H1 (cell line): ENCODE measurements around the gene STK33. TPM values are rescaled to one million over a fixed set of nuclear protein-coding genes. Genes with fewer than 3 reads are reported as not detected.

Source experiments
- HDAC6 ChIP-seq: IDR thresholded peaks from one replicate; pipeline ENCODE4 v1.7.1; 2012; ENCODE audit warnings: low read depth, mild to moderate bottlenecking, inconsistent platforms, low read length, moderate library complexity
- RNF2 ChIP-seq: fragments of 200-900, 300-1000 bp; sonication (generic); IDR thresholded peaks from 2 replicates; pipeline ENCODE4 v1.7.1; 2016; ENCODE audit warnings: borderline replicate concordance, low read depth, mild to moderate bottlenecking, antibody characterized with exemption, low read length; ENCODE audit not compliant: poor library complexity, severe bottlenecking; ENCODE audit errors: missing control alignments
- RXRA ChIP-seq: IDR thresholded peaks from 2 replicates; pipeline ENCODE4 v1.6.1; 2011; ENCODE audit warnings: low read depth, mild to moderate bottlenecking, low read length, moderate library complexity; ENCODE audit not compliant: insufficient read depth
- SP2 ChIP-seq: IDR thresholded peaks from 2 replicates; pipeline ENCODE4 v1.6.1; 2012; ENCODE audit warnings: mild to moderate bottlenecking, low read length, inconsistent platforms
- TEAD4 ChIP-seq: IDR thresholded peaks from 2 replicates; pipeline ENCODE4 v1.6.1; 2012; ENCODE audit warnings: low read depth, low read length, inconsistent platforms, mixed read lengths
- polyA plus RNA-seq, 7 experiments: library from polyadenylated mRNA; depleted of rRNA in 3 of 7; stranded (reverse) in 5 of 7; unstranded in 2 of 7; fragments of >200 nt in 5 of 7; fragments of 200-250 nt in 2 of 7; gene quantifications; 1 replicate in 5 of 7; 2 replicates in 1 of 7; 4 replicates in 1 of 7; pipeline versions ENCODE4 v1.2.1 to v1.2.3, GENCODE V29; 2011 to 2013; ENCODE audit warnings: missing spikeins in 2 of 7, mixed read lengths in 2 of 7
- total RNA-seq: library from RNA; stranded (reverse); fragmentation: NEBNext Ultra II Directional; extraction: Animal tissue kit (Norgen Biotek cat#: 25700); gene quantifications from 2 replicates; pipeline ENCODE4 v1.2.1, GENCODE V29; 2021
- TF ChIP-seq, protein P1 (sequence below): IDR thresholded peaks from 2 replicates; pipeline ENCODE4 v1.6.1; 2012; ENCODE audit warnings: low read length, inconsistent platforms
- TF ChIP-seq, protein P2 (sequence below): IDR thresholded peaks from 2 replicates; pipeline ENCODE4 v1.6.1; 2012; ENCODE audit warnings: inconsistent platforms

The STK33 gene
- total and polyA plus RNA-seq, 2 of the 8 experiments (the other 6 are each of a cell fraction or from before 2014, with no cell fraction given), result 8.8 to 25.1 TPM

DNA sequence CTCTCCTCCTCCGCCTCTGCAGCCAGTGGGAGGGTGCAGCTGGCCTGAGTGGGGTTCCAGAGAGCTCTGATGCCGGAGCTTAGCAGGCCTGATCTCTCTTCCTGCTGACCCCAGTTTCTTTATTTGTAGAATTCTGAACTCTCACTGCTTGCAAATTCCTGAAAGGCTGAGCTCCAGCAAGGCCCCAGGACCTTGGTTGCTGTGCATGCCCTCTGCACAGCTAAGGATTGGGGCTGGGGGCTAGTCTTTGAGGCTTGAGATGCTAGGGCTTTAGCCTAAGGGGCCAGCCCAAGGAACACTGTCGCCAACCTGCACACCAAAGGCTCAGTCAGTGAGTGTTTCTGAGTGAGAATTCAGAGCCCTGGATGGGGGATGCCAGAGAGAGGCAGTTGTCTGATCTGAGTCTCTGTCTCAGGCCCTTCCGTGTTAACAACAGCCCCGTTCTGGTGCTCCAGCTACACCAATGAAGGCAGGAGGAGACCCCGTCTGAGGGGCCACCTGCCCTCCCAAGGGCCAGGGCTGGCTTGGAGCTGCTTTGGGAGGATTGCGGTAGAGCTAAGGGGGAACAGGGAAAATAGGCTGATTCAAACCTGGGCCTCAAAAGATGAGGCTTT lies 224.3 kb downstream of the STK33 start (continued):
- no peak for TF ChIP-seq RXRA
- no peak for TF ChIP-seq TEAD4
- TF ChIP-seq, protein P1, sequence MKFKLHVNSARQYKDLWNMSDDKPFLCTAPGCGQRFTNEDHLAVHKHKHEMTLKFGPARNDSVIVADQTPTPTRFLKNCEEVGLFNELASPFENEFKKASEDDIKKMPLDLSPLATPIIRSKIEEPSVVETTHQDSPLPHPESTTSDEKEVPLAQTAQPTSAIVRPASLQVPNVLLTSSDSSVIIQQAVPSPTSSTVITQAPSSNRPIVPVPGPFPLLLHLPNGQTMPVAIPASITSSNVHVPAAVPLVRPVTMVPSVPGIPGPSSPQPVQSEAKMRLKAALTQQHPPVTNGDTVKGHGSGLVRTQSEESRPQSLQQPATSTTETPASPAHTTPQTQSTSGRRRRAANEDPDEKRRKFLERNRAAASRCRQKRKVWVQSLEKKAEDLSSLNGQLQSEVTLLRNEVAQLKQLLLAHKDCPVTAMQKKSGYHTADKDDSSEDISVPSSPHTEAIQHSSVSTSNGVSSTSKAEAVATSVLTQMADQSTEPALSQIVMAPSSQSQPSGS, result no peak
- no peak for TF ChIP-seq RNF2
- TF ChIP-seq HDAC6, result no peak
- no peak for TF ChIP-seq SP2
- TF ChIP-seq, protein P2, sequence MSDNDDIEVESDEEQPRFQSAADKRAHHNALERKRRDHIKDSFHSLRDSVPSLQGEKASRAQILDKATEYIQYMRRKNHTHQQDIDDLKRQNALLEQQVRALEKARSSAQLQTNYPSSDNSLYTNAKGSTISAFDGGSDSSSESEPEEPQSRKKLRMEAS, result no peak
- TF ChIP-seq, all 59 proteins: peak for 0
